ENCODE measurements around the gene SH3PXD2A. TPM values are rescaled to one million over a fixed set of nuclear protein-coding genes. Genes with fewer than 3 reads are reported as not detected.

The SH3PXD2A gene
- total RNA-seq, 1 experiment from 2014 or later: 4.5 TPM

DNA sequence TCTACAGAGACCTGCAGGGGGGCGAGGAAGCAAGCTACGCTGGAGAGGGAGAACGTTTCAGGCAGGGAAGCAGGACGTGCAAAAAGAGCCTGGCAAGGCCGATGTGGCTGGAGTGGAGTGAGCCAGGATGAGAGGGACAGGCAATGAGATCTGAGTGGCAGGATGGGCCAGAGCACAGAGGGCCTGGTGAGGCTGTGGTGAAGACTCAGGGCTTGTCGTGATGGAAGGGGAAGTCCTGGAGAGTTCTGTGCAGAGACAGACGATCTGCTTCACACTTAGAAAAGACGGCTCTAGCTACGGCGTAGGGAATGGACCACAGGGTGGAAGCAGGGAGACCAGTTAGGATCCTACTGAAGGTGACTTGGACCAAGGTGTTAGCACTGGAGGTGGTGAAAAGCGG is 87.0 kb downstream of the SH3PXD2A start:
- no CpG with 5 or more reads among the region's 11 CpGs for WGBS (ENCODE audit: extremely low coverage, insufficient read length, low lambda C conversion rate)
- no peak overlapping the region for H2BK20ac ChIP-seq (ENCODE audit: low read depth, low read length, poor library complexity, severe bottlenecking)
- H2AK5ac ChIP-seq (ENCODE audit: insufficient read length, low read length): no peak overlapping the region
- H2BK5ac ChIP-seq (ENCODE audit: insufficient read length, low read length): no peak overlapping the region
- TF ChIP-seq, protein P1, sequence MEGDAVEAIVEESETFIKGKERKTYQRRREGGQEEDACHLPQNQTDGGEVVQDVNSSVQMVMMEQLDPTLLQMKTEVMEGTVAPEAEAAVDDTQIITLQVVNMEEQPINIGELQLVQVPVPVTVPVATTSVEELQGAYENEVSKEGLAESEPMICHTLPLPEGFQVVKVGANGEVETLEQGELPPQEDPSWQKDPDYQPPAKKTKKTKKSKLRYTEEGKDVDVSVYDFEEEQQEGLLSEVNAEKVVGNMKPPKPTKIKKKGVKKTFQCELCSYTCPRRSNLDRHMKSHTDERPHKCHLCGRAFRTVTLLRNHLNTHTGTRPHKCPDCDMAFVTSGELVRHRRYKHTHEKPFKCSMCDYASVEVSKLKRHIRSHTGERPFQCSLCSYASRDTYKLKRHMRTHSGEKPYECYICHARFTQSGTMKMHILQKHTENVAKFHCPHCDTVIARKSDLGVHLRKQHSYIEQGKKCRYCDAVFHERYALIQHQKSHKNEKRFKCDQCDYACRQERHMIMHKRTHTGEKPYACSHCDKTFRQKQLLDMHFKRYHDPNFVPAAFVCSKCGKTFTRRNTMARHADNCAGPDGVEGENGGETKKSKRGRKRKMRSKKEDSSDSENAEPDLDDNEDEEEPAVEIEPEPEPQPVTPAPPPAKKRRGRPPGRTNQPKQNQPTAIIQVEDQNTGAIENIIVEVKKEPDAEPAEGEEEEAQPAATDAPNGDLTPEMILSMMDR (conservative IDR thresholded peaks at IDR 0.05): no peak
- H3K14ac ChIP-seq (ENCODE audit: insufficient read depth, low read length): 0 out of 2 replicates have a peak overlapping the region, but pooled peaks have one; percentile 4
- H3K79me1 ChIP-seq (ENCODE audit: insufficient read depth, low read depth, low read length, poor library complexity, severe bottlenecking): no peaks in the 10 kb centered on the region
- no peak overlapping the region for H3K4ac ChIP-seq (ENCODE audit: low read depth, low read length)
- peak overlapping the region in 1 of 3 experiments; percentile 1; a peak in 2 of 7 replicates for H3K27ac Mint-ChIP-seq
- no peak overlapping the region for H3K9ac ChIP-seq (ENCODE audit: extremely low read depth, insufficient read length, low read length)
- no peak overlapping the region for H4K91ac ChIP-seq (ENCODE audit: insufficient read length, low read depth, low read length)
- H3K79me2 ChIP-seq (ENCODE audit: insufficient read depth, low read length): no peaks in the 10 kb centered on the region
- H2BK15ac ChIP-seq (ENCODE audit: low read depth, low read length): no peak overlapping the region
- H3K4me3 Mint-ChIP-seq: no peak overlapping the region
- no peak for DNase-seq
- no peak overlapping the region for H4K8ac ChIP-seq (replicated peaks; ENCODE audit: insufficient read length, low read depth, low read length)
- H3K23ac ChIP-seq (ENCODE audit: insufficient read length, low read depth, low read length): no peak overlapping the region
- H3K23me2 ChIP-seq (ENCODE audit: insufficient read length, low read depth, low read length, poor library complexity, severe bottlenecking): peaks cover 8% of the 10 kb centered on the region
- H3K36me3 Mint-ChIP-seq (ENCODE audit: insufficient read depth in 1 of 3, low read depth in 3 of 3): no peaks in the 10 kb centered on the region
- no peak overlapping the region for H3K4me2 ChIP-seq (ENCODE audit: insufficient read depth, insufficient read length, low read length)
- no peak overlapping the region for H2BK120ac ChIP-seq (ENCODE audit: low read depth, low read length, poor library complexity, severe bottlenecking)
- H3K4me1 ChIP-seq (ENCODE audit: insufficient read depth, low read length): peaks cover 8% of the 10 kb centered on the region; the same call in 1 of the 2 replicates
- no peaks in the 10 kb centered on the region for H3K9me3 ChIP-seq (ENCODE audit: control insufficient read depth, low read depth, low read length)
- H3K4me1 Mint-ChIP-seq: peaks cover 47 to 55% of the 10 kb centered on the region in 2 experiments
- no peak overlapping the region for H2AFZ ChIP-seq (ENCODE audit: low read length)
- H4K20me1 ChIP-seq (ENCODE audit: control insufficient read depth, insufficient read depth, insufficient read length): no peaks in the 10 kb centered on the region
- H2BK12ac ChIP-seq (ENCODE audit: insufficient read length, low read depth, low read length): no peak overlapping the region
- H3K18ac ChIP-seq (ENCODE audit: insufficient read length, low read depth, low read length): peak overlapping the region; percentile 5
- H3K27me3 ChIP-seq (ENCODE audit: insufficient read depth, low read length): no peaks in the 10 kb centered on the region
- H3K27me3 Mint-ChIP-seq (ENCODE audit: low read depth): peaks cover 6% of the 10 kb centered on the region; the same call in 1 of the 2 replicates
- no peak overlapping the region for H3K56ac ChIP-seq (ENCODE audit: insufficient read length, low read depth, low read length)
- H3K27ac ChIP-seq (ENCODE audit: insufficient read length, low read depth, low read length): no peak overlapping the region
- H4K5ac ChIP-seq (ENCODE audit: insufficient read length, low read depth, low read length): no peak overlapping the region
- H3K9me3 Mint-ChIP-seq: no peaks in the 10 kb centered on the region
- no peak overlapping the region for H3T11ph ChIP-seq (ENCODE audit: low read length)

Measured in H9 (cell line).